HG03378 (cell line): ENCODE measurements around the gene SPEN.
"Not testable (repeated sequence)": the region's sequence is repeated elsewhere in the genome, so short reads cannot be mapped to it uniquely, and the experiment has no call there.

Experiments used
- ATAC-seq: cut with Tn5 transposase; IDR thresholded peaks from one replicate; pipeline ENCODE4 v1.9.1; 2021; ENCODE audit warnings: mild to moderate bottlenecking, moderate library complexity; ENCODE audit not compliant: unreplicated experiment

SPEN gene

DNA sequence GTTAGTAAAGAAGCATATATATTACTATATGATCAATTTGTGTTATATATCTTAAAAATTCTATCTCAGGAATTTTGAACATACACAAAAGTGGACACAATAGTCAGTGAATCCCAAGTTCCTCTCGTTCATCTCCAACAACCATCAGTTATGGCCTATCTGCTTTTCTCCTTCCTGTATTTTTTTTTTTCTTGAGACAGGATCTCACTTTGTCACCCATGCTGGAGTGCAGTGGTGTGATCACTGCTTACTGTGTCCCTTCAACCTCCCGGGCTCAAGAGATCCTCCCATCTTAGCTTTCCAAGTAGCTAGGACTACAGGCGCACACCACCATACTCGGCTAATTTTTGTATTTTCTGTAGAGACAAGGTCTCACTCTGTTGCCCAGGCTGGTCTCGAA lies 9.4 kb downstream of the SPEN start:
- ATAC-seq: no peak

DNA sequence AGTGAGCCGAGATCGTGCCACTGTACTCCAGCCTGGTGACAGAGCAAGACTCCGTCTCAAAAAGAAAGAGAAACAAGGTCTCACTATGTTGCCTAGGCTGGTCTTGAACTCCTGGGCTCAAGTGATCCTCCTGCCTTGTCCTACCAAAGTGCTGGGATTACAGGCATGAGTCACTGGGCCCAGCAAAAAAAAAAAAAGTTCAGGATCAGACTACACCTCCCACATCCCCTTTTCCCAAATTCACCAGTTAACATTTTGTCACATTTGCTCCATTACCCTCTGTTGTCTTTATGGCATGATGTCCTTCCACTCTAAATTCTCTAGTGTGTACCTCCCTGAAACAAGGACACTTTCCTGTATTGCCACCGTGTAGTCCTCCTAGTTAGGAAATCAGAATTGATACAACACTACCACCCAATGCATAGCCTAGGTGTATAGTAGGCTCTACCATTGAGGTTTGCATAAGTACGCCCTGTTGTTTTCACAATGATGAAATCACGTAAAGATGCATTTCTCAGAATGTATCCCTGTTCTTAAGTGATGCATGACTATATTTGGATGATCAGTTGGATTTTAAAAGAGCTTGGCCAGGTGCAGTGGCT lies 10.7 kb downstream of the SPEN start:
- no peak for ATAC-seq

DNA sequence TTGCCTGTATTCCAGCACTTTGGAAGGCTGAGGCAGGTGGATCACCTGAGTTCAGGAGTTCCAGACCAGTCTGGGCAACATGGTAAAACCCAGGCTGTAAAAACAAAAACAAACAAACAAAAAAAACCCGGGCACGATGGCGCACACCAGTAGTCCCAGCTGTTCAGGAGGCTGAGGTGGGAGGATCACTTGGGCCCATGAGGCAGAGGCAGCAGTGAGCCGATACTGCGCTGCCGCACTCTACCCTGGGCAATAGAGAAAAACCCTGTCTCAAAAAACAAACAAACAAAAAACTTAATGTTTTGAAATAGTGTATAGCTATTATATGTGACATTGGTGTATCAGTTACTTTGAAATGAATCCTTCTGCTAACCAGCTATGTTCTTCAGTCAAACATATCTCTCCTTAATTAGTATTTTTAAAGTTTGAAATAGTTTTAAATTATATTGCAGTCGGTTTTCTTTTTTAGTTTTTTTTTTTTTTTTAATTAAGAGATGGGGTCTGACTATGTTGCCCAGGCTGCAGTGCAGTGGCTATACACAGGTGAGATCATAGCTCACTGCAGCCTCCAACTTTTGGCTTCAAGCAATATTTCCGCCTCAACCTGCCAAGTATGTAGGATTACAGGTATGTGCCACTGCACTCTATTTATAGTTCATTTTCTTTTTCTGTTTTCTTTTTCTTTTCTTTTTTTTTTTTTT lies 11.3 kb downstream of the SPEN start:
- no peak for ATAC-seq

DNA sequence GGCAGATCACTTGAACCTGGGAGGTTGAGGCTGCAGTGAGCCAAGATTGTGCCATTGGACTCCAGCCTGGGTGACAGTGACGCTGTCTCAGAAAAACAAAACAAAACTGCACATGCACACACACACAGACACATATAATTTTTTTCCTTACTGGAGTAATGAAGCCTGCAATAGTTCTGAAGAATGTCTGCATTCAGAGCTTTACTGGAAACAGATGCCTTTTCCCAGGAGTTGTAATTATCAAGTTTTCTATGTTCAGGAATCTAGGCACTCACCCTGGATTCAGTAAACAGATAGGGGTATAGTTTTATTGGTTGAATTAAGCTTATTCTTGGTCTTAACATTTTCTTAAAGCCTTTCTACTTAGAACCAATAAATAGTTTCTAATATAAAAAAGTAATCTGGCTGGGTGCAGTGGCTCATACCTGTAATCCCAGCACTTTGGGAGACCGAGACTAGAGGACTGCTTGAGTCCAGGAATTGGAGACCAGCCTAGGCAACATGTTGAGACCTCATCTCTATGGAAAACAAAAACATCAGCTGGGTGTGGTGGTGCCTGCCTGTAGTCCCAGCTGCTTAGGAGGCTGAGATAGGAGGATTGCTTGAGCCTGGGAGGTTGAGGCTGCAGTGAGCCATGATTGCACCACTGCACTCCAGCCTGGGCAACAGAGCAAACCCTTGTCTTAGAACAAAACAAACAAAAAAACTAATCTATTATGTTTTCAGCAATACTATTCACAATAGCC lies 15.8 kb downstream of the SPEN start:
- no peak for ATAC-seq

DNA sequence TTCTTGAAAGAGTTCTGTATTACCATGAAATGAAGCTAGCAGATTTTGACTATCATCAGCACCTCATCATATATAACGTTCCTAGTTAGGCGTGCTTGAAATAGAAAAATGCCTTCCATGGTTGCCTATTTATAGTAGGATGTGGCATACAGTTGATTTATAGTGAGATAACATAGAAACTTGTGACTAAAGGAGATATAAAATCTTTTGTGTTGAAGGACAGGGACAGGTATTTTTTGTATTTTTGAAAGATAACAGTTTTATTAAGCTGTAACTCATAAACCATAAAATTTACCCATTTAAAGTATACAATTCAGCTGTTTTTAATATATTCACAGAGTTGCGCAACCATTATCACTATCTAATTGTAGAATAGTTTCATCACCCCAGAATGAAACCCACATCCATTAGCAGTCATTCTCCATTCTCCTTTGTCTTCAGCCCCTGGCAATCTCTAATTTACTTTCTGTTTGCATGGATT lies 19.3 kb downstream of the SPEN start:
- ATAC-seq: no peak

DNA sequence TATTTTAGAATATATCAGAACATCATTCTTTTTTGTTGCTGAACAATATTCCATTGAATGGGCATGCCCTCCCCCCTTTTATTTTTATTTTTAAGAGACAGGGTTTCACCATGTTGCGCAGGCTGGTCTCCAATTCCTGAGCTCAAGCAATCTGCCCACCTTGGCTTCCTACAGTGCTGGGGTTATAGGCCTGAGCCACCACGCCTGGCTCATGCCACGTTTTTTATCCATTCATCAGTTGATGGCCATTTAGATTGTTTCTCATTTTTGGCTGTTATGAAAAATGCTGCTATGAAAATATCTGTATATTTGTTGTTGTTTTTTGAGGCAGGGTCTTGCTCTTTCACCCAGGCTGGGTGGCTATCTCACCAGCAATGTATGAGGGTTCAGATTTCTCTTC lies 19.8 kb downstream of the SPEN start:
- no peak for ATAC-seq

DNA sequence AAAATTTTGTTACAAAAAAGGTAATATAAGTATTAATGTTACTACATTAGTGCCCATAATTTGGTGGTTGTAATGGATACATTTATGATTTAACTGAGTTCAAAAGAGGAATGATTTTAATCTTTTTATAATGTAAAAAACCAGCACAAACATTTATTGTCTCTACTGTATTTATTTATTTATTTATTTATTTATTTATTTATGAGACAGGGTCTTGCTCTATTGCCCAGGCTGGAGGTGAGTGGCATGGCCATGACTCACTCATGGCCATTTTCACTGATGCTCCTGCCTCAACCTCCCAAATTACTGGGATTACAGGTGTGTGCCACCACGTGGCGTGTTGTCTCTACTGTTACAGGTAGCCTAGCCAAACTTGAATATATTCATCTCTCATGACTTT lies 21.9 kb downstream of the SPEN start:
- no peak for ATAC-seq

DNA sequence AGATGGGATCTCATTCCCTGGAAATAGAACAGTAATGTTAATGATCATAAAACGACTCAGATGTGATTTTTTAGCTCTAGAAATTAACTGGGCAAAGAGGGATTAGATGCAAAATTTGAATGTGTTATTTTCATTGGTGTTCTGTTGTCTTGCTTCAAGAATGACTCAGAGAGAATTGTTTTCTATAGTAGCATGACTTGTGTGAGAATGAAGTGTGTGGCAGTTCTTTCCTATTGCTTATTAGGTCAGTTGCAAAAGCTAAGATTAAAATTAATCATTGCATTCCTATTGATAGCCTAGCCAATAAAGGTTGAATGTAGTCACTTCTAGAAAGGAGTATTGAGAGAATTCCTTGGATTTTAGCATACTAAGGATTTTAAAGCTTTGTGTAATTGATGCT lies 22.9 kb downstream of the SPEN start:
- ATAC-seq: no peak

DNA sequence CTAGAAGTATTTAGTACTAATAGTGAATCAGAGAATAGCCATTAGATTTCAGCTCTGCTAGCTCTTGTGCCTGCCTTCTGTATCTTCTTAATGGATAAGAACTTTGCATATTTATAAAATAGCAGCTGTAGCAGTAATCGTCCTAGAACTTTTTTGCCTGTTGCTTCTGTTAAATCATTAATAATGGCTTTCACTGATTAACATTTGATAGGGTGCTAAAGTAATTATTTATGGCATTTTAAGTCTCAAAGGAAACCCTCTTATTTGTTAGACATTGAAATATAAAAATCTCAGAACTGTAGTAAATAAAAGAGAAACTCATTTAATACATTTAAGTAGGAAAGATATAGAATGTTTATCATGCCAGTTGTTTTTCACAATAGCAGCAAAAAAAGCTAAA lies 27.0 kb downstream of the SPEN start:
- ATAC-seq: no peak

DNA sequence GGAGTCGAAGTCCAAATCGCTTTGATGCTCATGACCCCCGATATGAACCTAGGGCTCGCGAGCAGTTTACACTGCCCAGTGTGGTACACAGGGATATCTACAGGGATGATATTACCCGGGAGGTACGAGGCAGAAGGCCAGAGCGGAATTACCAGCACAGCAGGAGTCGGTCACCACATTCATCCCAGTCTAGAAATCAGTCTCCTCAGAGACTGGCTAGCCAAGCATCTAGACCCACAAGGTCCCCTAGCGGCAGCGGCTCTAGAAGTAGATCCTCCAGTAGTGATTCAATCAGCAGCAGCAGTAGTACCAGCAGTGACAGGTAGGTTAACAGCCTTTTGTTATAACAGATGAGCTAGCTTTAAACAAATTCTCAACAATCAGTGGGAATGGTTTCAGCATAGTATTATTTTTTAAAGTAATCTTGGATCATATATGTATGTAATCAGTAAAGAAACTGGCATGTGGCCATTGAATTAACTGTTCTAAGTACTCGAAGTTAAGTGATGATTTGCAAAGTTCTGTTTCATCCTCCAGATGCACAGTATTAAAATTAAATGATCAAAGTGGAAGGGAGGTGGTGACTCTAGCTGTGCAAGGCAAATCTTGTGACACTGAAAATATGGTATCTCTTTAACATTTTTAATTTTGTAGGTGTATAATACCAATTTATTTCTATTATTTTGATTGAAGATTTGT lies 29.0 kb downstream of the SPEN start:
- no peak for ATAC-seq

DNA sequence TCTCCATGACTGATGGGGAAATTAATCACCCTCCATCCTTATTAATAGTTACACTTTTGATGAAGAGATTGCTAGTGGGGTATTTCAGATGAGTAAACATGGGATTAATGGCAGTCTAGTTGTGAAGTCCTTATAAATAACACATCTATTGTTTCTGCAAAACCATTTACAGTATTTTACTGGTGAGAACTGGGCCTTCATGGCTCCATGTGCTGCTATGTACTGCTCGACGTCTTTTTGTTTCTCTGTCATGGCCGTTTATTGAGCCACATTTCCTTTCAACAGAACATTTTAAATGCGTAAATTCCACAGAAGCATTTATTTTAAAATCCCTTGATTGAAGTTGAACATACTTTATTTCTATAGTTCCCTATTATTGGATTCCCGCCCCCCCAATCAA lies 34.5 kb downstream of the SPEN start:
- ATAC-seq: no peak

DNA sequence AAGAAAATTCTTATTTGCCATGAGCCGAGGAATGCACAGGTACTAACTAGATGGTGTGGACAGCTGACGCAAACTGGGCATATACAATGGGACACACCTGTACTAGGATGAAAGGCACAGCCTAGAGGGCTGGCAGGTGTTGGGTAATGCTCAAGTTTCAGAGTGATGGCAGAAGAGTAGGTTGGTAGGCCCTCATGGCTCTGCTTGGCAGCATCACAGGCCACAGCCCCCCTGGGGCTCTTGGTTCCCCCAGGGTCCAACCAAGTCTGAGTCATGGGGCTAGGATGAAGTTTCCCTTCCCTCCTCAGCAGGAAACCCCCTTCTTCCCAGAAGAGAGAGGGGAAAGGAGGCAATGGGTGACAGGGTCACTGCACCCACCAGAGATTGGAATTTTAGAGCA lies 35.2 kb downstream of the SPEN start:
- ATAC-seq: no peak

DNA sequence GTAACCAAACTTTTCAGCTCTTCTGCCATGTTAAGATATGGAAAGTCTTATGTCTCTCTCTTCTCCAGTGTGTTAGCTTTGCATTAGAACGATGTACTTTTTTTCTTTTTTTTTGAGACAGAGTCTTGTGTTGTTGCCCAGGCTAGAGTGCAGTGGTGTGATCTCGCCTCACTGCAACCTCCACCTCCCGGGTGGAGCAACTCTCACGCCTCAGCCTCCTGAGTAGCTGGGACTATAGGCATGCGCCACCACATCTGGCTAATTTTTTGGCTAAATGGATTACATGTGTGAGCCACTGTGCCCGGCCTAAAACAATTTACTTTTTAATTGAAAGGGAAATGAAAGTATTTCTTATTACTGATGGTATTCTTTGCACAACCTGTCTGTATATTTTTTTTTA lies 35.8 kb downstream of the SPEN start:
- ATAC-seq: no peak

DNA sequence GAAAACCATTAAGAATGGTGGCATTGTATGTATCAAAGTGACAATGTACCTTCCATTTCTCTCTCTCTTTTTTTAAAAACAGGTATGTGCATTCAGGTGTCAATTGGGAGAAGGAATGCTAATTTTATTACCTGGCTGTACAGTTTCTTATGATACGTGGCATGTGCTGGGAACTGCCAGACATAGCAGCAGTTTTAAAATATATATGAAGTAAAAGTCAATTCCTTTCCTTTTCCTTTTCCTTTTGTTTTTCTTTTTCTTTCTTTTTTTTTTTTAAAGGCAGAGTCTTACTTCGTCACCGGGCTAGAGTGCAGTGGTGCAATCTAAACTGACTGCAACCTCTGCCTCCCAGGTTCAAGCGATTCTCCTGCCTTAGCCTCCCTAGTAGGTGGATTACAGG lies 37.0 kb downstream of the SPEN start:
- no peak for ATAC-seq

DNA sequence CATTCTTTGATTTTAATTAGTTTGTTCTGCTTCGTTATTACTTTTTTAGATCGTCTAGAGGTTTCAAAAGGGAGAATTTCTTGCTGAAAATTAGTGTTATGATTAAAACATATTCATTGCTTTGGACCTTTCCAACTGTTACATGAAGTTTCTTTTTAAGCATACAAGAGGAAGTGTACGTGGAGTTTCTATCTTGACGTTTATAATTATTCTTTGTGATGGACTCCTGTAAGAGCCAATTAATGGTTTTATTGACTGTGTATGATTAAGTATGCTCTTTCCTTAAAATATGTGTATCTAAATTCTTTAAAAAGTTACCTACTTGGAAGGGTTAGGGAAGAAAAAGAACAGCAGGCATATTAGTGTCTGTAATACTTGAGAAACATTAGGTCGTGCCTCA lies 37.8 kb downstream of the SPEN start:
- no peak for ATAC-seq

DNA sequence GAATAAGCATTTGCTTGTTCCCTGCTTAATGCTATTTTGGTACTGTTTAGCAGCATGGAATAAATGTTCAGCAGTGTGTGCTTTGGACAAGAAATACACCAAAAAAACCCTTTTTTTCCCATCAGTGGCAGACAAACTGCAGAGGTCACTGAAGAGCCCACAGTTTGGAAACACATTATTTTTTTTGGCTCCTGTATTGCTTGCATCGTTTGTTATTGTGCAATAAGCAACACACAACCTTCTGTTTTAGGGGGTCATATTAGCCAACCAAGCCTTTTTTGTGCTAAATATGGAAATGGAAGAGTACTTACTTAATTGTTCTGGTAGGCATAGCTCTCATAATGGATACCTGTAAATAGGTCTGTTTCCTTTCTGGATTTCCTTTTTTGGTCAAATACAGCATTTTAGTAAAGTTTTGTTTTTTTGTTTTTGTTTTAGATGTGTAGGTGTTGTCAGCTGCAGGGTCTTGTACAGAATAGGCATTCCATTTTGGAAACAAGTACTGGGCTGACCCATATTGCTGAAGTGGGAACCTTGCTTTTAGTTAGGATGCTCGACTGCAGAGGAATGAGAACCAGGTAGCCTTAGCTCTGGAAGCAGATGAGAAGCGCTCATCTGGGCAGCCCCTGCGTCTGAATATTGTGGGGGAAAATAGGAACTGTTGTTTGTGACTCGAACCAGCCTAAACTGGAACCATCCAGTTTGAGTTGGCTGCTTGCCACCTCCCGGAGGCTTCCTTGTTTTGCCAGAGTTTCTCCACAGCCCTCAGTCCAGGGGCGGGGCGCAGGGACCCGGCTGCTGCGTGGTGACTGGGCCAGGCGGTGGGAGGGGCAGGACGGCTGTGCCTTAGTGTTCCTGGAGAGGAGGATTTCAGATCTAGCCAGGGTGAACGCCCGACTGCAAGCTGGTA lies 38.4 kb downstream of the SPEN start:
- ATAC-seq: no peak

DNA sequence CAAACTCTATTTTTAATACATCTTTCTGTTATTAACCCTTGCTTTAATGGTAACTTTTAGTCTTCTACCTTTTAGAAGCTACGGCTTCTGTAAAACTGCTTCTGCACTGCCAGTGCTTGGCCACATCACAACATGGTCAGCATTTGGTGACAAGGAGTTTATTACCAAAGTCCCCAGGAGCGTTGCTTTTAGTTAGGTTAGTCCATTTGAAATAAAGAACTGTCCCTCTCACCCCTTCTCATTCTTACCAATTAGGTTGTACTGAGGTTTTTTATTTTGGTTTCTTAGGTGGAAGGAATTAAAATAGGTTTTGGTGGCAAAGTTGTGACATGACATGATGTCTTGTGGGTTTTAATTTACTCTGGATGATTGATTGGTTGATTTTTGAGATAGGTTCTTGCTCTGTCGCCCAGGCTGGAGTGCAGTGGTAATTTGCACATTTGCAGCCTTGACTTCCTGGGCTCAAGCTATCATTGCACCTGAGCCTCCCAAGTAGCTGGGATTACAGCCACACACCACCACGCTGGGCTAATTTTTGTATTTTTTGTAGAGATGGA lies 39.2 kb downstream of the SPEN start:
- no peak for ATAC-seq

DNA sequence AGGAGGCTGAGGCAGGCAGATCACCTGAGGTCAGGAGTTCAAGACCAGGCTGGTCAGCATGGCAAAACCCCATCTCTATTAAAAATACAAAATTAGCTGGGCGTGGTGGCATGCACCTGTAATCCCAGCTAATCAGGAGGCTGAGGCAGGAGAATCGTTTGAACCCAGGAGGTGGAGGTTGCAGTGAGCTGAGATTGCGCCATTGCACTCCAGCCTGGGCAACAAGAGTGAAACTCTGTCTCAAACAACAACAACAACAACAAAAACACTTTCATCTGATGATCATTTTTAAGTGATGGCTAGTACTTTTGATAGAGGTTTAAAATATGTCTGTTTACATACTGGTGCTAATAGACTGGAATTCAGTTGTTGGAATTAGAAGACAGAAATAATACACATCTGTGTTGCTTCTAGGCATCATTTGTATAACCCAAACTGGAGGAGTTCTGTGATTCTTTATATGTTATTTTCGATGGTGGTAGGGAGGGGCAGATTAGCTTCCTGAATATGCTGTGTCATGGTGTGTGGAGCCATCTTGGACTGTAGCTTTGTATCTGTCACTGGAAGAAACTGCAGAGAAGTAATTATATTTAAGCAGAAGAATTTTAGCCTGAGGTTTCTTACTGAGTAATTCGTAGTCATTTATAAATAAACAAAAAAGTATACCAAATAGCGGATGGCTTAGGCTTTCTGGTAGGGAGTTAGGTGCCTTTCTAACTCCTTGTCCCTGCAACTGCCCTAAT lies 45.5 kb downstream of the SPEN start:
- ATAC-seq: not testable (repeated sequence)

DNA sequence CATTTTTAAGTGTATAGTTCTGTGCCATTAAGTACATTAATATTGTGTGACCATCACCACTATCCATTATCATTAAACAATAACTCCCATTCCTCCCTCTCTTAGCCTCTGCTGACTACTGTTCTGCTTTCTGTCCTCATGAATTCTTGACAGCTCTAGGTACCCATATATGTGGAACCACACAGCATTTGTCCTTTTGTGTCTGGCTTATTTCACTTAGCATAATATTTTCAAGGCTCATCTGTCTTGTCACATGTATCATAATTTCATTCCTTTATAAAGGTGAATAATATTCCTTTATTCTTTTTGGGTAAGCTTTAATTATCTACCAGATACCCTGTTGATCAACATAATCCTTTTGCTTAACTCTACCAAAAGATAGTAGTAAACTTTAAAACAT lies 47.7 kb downstream of the SPEN start:
- ATAC-seq: no peak
